ENCODE results near the gene S100A12. TPM values are rescaled to one million over a fixed set of nuclear protein-coding genes. Genes with fewer than 3 reads are reported as not detected.

S100A12 gene
- total RNA-seq, 2 experiments from 2014 or later, result not detected

DNA sequence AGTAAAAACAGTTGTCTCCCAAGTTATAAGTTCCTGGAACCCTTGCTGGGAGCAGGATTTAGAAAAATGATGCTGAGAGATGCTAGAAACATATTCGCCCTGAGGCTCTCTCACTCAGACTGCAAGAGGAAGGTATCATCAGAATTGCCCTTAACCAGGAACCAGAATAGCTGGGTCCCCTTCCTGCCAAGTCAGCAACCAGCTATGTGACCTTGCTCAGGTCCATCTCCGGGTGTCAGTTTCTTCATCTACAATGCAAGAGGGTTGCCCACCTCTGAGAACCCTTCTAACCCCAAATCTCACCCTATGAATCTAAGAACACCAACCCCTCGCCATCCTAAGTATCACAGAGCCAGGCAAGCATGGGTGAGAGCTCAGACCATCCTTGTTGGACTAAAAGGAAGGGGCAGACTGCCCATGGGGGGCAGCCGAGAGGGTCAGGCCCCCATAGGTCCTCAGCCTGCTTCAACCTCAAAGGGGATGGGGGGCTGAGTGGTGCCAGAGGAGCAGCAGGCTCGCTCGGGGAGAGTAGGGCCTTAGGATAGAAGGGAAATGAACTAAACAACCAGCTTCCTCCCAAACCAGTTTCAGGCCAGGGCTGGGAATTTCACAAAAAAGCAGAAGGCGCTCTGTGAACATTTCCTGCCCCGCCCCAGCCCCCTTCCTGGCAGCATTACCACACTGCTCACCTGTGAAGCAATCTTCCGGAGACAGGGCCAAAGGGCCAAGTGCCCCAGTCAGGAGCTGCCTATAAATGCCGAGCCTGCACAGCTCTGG lies 18.2 kb downstream of the S100A12 start:
- Mint-ChIP-seq H3K4me3 (no peak overlapping the region), H3K36me3 (ENCODE audit: low read depth) (no peaks in the 10 kb centered on the region), H3K9me3 (ENCODE audit: low read depth) (no peaks in the 10 kb centered on the region), H3K27ac (no peak overlapping the region), H3K4me1 (peaks cover 13% of the 10 kb centered on the region), H3K27me3 (peaks cover 2% of the 10 kb centered on the region)
- ChIA-PET POLR2A (no interaction called here), CTCF (interaction anchor here (0.7 to 12.1 kb wide), 5 partner anchors 16 to 145 kb away, joined by 3 to 160 read pairs (median 3); no protein-coding TSS in a partner anchor)
- intact Hi-C loops (cut with DNase I, micrococcal nuclease), result loop anchor here (10.0 kb wide), 2 partner anchors 108 to 248 kb away; partner anchors contain the start of gene S100A7 (in 1 of the 2)
- ATAC-seq (no peak), DNase-seq (peak; percentile 22)

GRCh38 chr1:153356392-153357075 lies 18.9 kb downstream of the S100A12 start:
- H3K27me3 Mint-ChIP-seq, result peaks cover 2% of the 10 kb centered on the region
- DNase-seq (no peak), ATAC-seq (no peak)
- no peak overlapping the region for H3K27ac Mint-ChIP-seq
- ChIA-PET POLR2A (no interaction called here), CTCF (interaction anchor here (1.4 to 12.1 kb wide), 5 partner anchors 10 to 138 kb away, joined by 3 to 160 read pairs (median 8); no protein-coding TSS in a partner anchor)
- H3K4me1 Mint-ChIP-seq, result peaks cover 13% of the 10 kb centered on the region
- H3K36me3 Mint-ChIP-seq (ENCODE audit: low read depth), result no peaks in the 10 kb centered on the region
- intact Hi-C loops (cut with DNase I, micrococcal nuclease), result loop anchor here (10.0 kb wide), 2 partner anchors 108 to 248 kb away; partner anchors contain the start of gene S100A7 (in 1 of the 2)
- H3K4me3 Mint-ChIP-seq, result no peak overlapping the region
- no peaks in the 10 kb centered on the region for H3K9me3 Mint-ChIP-seq (ENCODE audit: low read depth)

- intact Hi-C loops (cut with DNase I, micrococcal nuclease), result loop anchor here (1.0 to 10.0 kb wide), 3 partner anchors 49 to 249 kb away; partner anchors contain the start of gene S100A7 (in 1 of the 2)
- DNase-seq, result peak; percentile 79
- Mint-ChIP-seq H3K4me1 (peaks cover 13% of the 10 kb centered on the region), H3K4me3 (no peak overlapping the region), H3K27ac (no peak overlapping the region), H3K36me3 (ENCODE audit: low read depth) (no peaks in the 10 kb centered on the region), H3K9me3 (ENCODE audit: low read depth) (no peaks in the 10 kb centered on the region), H3K27me3 (peaks cover 5% of the 10 kb centered on the region)
- peak; percentile 91 for ATAC-seq
- ChIA-PET CTCF (interaction anchor here (0.8 to 12.1 kb wide), 10 partner anchors 9 to 896 kb away, joined by 3 to 160 read pairs (median 4); no protein-coding TSS in a partner anchor), POLR2A (no interaction called here)
These were observed 19.9 kb downstream of the S100A12 start for GRCh38 chr1:153355445-153356071.

GRCh38 chr1:153354515-153355193 lies 20.8 kb downstream of the S100A12 start:
- ChIA-PET POLR2A (no interaction called here), CTCF (interaction anchor here (0.8 to 12.1 kb wide), 11 partner anchors 8 to 895 kb away, joined by 3 to 160 read pairs (median 4); no protein-coding TSS in a partner anchor)
- H3K4me1 Mint-ChIP-seq, result peaks cover 13% of the 10 kb centered on the region
- H3K9me3 Mint-ChIP-seq (ENCODE audit: low read depth), result no peaks in the 10 kb centered on the region
- intact Hi-C loops (cut with DNase I, micrococcal nuclease), result loop anchor here (1.0 to 10.0 kb wide), 3 partner anchors 50 to 250 kb away; partner anchors contain the start of gene S100A7 (in 1 of the 2)
- H3K27me3 Mint-ChIP-seq, result peaks cover 5% of the 10 kb centered on the region
- H3K4me3 Mint-ChIP-seq, result no peak overlapping the region
- H3K27ac Mint-ChIP-seq, result no peak overlapping the region
- H3K36me3 Mint-ChIP-seq (ENCODE audit: low read depth), result no peaks in the 10 kb centered on the region
- DNase-seq (no peak), ATAC-seq (no peak)

GRCh38 chr1:153353226-153353947 lies 22.0 kb downstream of the S100A12 start:
- H3K4me1 Mint-ChIP-seq, result peaks cover 13% of the 10 kb centered on the region
- no peak for DNase-seq
- H3K27me3 Mint-ChIP-seq, result peaks cover 5% of the 10 kb centered on the region
- ChIA-PET POLR2A (no interaction called here), CTCF (interaction anchor here (0.6 to 12.1 kb wide), 18 partner anchors 9 to 381 kb away, joined by 3 to 160 read pairs (median 4); partner anchors contain the start of gene S100A12)
- H3K27ac Mint-ChIP-seq, result no peak overlapping the region
- intact Hi-C loops (cut with DNase I, micrococcal nuclease), result loop anchor here (10.0 kb wide), 2 partner anchors 111 to 251 kb away; partner anchors contain the start of gene S100A7 (in 1 of the 2)
- H3K36me3 Mint-ChIP-seq (ENCODE audit: low read depth), result no peaks in the 10 kb centered on the region
- ATAC-seq, result no peak
- H3K9me3 Mint-ChIP-seq (ENCODE audit: low read depth), result no peaks in the 10 kb centered on the region
- H3K4me3 Mint-ChIP-seq, result no peak overlapping the region

- Mint-ChIP-seq H3K36me3 (ENCODE audit: low read depth) (no peaks in the 10 kb centered on the region), H3K9me3 (ENCODE audit: low read depth) (no peaks in the 10 kb centered on the region), H3K27me3 (peaks cover 9% of the 10 kb centered on the region), H3K4me3 (no peak overlapping the region), H3K4me1 (peaks cover 5% of the 10 kb centered on the region), H3K27ac (no peak overlapping the region)
- ATAC-seq, result peak; percentile 80
- ChIA-PET POLR2A (no interaction called here), CTCF (interaction anchor here (0.6 to 12.1 kb wide), 21 partner anchors 9 to 1389 kb away, joined by 3 to 160 read pairs (median 4); no protein-coding TSS in a partner anchor)
- intact Hi-C loops (cut with DNase I, micrococcal nuclease), result loop anchor here (1.0 to 10.0 kb wide), 5 partner anchors 52 to 252 kb away; partner anchors contain the start of gene S100A7 (in 1 of the 2)
- DNase-seq, result peak; percentile 82
These were observed 22.9 kb downstream of the S100A12 start for GRCh38 chr1:153352523-153352922.

DNA sequence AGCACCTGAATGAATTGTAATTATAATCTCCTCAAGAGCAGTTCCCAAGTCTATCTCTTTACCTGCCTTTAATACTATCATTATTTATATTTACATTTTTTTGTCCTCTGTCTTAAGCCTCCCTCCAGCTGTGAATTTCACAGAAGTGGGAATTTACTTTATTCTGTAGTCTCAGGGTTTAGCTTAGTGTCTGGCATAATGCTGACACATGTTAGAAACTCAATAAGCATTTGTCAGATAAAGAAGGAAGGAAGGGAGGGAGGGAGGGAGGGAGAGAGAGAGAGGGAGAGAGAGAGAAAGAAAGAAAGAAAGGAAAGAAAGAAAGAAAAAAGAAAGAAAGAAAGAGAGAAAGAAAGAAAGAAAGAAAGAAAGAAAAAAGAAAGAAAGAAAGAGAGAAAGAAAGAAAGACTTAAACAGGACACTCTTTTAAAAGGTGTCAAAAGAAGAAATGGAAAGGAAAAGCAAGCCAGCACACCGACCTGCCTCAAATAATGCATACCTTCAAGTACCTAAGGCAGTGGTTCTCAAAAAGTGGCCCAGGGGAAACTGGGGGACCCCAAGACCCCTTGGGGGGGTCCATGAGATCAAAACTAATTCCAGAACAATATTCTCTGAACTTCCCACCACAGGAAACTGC lies 25.0 kb downstream of the S100A12 start:
- H3K4me3 Mint-ChIP-seq, result no peak overlapping the region
- H3K36me3 Mint-ChIP-seq (ENCODE audit: low read depth), result no peaks in the 10 kb centered on the region
- H3K9me3 Mint-ChIP-seq (ENCODE audit: low read depth), result no peaks in the 10 kb centered on the region
- H3K27ac Mint-ChIP-seq, result no peak overlapping the region
- H3K27me3 Mint-ChIP-seq, result peaks cover 10% of the 10 kb centered on the region
- ChIA-PET CTCF (interaction anchor here (2.3 to 12.1 kb wide), 2 partner anchors 14 to 145 kb away, joined by 7 to 160 read pairs; no protein-coding TSS in a partner anchor), POLR2A (interaction anchor here (0.6 kb wide), 1 partner anchor 152 kb away, joined by 3 read pairs; no protein-coding TSS in a partner anchor)
- DNase-seq, result no peak
- no peak for ATAC-seq
- intact Hi-C loops (cut with DNase I, micrococcal nuclease), result loop anchor here (10.0 kb wide), 2 partner anchors 114 to 254 kb away; partner anchors contain the start of gene S100A7 (in 1 of the 2)
- peaks cover 13% of the 10 kb centered on the region for H3K4me1 Mint-ChIP-seq

DNA sequence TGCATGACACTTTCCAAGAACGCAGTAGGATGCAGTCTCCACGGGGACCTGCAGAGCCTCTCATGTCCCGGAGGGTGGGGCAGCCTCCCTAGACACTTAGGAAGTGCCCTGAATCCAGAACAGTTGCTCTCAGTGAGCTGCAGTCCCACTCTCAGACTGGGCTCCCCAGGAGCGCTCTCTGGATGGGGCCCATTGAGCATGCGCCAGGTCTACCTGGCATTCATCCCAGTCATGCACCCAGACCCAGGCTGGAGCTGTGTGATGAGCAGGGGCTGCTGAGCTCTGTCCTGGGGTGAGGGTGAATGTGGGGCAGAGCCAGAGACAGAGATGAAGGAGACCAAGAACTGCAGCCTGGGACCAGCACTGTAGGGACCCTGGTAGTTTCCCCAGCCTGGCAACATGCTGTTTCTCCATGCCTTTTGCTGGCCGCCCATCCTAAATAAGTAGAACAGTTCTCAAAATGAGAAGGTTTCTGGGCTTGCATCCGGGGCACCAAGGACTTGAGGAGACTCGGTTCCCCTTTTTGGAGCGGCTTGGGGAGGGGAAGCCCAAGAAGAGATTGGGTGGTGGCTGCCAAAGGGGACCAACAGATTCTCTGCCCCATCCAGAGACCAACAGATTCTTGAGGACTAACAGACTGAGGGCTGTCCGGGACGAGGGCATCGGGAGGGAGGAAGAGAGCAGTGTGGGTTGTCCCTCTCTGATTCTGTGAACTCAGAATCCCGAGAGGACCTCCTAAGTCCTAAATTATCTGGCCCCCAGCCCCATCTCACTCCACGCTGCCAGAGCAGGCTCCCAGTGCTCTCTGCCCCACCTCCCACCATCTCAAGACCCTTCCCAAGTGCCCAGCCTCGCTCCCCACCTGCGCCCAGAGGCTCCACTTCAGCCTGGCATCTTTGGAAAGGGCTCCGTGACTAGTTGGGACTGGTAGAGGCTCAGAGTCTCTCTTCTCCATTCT lies 25.8 kb downstream of the S100A12 start:
- no peaks in the 10 kb centered on the region for H3K36me3 Mint-ChIP-seq (ENCODE audit: low read depth)
- no peak for ATAC-seq
- CTCF ChIA-PET, result interaction anchor here (1.4 to 12.1 kb wide), 2 partner anchors 116 to 145 kb away, joined by 3 to 160 read pairs; no protein-coding TSS in a partner anchor
- peaks cover 19% of the 10 kb centered on the region for H3K4me1 Mint-ChIP-seq
- peaks cover 11% of the 10 kb centered on the region for H3K27me3 Mint-ChIP-seq
- POLR2A ChIA-PET, result interaction anchor here (0.6 kb wide), 1 partner anchor 152 kb away, joined by 3 read pairs; no protein-coding TSS in a partner anchor
- no peak overlapping the region for H3K4me3 Mint-ChIP-seq
- DNase-seq, result no peak
- no peaks in the 10 kb centered on the region for H3K9me3 Mint-ChIP-seq (ENCODE audit: low read depth)
- H3K27ac Mint-ChIP-seq, result no peak overlapping the region
- intact Hi-C loops (cut with DNase I, micrococcal nuclease), result loop anchor here (10.0 kb wide), 2 partner anchors 115 to 255 kb away; partner anchors contain the start of gene S100A7 (in 1 of the 2)
